Loucy (cell line): ENCODE measurements around the gene SOHLH1.

ENCODE experiments used
- EZH2phosphoT487 ChIP-seq: fragments of 200-600 bp; IDR thresholded peaks from 2 replicates; pipeline ENCODE4 v1.6.1; 2018; ENCODE audit warnings: antibody characterized with exemption, mild to moderate bottlenecking, moderate library complexity, borderline replicate concordance
- TF ChIP-seq, protein P1 (sequence below): fragments of 200-600 bp; sonication (generic); conservative IDR thresholded peaks from 2 replicates; pipeline ENCODE4 v1.5.1; 2014; ENCODE audit warnings: mild to moderate bottlenecking, antibody characterized with exemption, low read length

DNA sequence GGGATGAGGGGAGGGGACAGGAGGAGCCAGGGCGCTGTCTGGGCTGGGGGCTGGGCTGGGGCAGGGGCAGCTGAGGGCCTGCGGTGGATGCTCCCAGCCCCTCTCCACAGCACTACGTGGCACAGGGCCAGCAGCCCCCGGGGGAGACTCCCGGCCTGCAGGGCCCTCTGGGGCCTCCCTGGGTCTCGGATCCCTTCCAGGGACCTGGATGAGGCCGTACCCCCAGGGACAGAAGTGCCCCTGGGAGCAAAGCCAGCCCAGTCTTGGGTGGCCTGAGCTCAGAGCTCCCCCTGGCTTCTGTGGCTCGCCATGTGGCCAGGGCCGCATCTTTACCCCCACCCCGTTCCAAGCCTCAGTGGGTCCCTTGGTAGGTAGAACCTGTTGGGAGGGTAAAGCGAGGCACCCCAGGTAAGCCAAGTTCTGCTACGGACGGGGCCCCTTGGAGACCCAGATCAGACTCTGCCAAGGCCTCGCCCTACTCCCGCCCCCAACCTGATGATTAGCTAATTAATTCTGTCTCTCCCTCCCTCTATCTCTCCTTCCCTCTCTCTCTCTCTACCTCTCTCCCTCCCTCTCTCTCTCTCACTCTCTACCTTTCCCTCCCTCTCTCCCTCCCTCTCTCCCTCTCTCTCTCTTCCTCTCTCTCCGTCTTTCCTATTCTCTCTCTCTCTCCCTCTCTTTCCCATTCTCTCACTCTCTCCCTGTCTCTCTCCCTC lies 27.0 kb upstream of the SOHLH1 start:
- TF ChIP-seq, protein P1, sequence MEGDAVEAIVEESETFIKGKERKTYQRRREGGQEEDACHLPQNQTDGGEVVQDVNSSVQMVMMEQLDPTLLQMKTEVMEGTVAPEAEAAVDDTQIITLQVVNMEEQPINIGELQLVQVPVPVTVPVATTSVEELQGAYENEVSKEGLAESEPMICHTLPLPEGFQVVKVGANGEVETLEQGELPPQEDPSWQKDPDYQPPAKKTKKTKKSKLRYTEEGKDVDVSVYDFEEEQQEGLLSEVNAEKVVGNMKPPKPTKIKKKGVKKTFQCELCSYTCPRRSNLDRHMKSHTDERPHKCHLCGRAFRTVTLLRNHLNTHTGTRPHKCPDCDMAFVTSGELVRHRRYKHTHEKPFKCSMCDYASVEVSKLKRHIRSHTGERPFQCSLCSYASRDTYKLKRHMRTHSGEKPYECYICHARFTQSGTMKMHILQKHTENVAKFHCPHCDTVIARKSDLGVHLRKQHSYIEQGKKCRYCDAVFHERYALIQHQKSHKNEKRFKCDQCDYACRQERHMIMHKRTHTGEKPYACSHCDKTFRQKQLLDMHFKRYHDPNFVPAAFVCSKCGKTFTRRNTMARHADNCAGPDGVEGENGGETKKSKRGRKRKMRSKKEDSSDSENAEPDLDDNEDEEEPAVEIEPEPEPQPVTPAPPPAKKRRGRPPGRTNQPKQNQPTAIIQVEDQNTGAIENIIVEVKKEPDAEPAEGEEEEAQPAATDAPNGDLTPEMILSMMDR = no peak
- TF ChIP-seq EZH2phosphoT487 = no peak
